Measurements from ENCODE around the gene CHRM2. TPM values are rescaled to one million over a fixed set of nuclear protein-coding genes. Genes with fewer than 3 reads are reported as not detected.
A peak's percentile ranks its signal among the peaks of the same experiment; 100 is the strongest.

Gene CHRM2
- polyA plus RNA-seq, 2 of the 4 experiments (the other 2 are of a cell fraction), result not detected

- Histone ChIP-seq H3K27ac (no peak overlapping the region), H3K9me3 (no peaks in the 10 kb centered on the region), H3K4me3 (no peak overlapping the region), H3K4me2 (no peak overlapping the region), H3K4me1 (no peaks in the 10 kb centered on the region)
- CTCF ChIA-PET, result no interaction called here
- DNase-seq (ENCODE audit: low read depth in 1 of 2, low spot score in 1 of 2) (no peak), FAIRE-seq (no peak), ATAC-seq (no peak)
- no peak for TF ChIP-seq MAFK (IDR thresholded peaks at IDR 0.05; ENCODE audit: partially characterized antibody)
- no peak for TF ChIP-seq CEBPB (IDR thresholded peaks at IDR 0.05)
- TF ChIP-seq EHMT2 (IDR thresholded peaks at IDR 0.05; ENCODE audit: low read depth), result no peak
- TF ChIP-seq CHD2 (IDR thresholded peaks at IDR 0.05; ENCODE audit: low read length, partially characterized antibody), result no peak
- WGBS (ENCODE audit: missing lambda C conversion rate), result 0% methylated on average over 1 of the region's 1 CpG
- POLR2A ChIA-PET, result no interaction called here
Measured at GRCh38 chr7:136891850-136892249, 23.4 kb downstream of the CHRM2 start.

- DNase-seq (ENCODE audit: low read depth in 1 of 2, low spot score in 1 of 2) (no peak), ATAC-seq (no peak), FAIRE-seq (no peak)
- ChIA-PET CTCF (no interaction called here), POLR2A (no interaction called here)
- Histone ChIP-seq H3K27ac (no peak overlapping the region), H3K9me3 (no peaks in the 10 kb centered on the region), H3K4me1 (no peaks in the 10 kb centered on the region), H3K4me3 (no peak overlapping the region), H3K4me2 (no peak overlapping the region)
- WGBS (ENCODE audit: missing lambda C conversion rate), result 2% methylated on average over 2 of the region's 2 CpGs
- TF ChIP-seq, protein P1, sequence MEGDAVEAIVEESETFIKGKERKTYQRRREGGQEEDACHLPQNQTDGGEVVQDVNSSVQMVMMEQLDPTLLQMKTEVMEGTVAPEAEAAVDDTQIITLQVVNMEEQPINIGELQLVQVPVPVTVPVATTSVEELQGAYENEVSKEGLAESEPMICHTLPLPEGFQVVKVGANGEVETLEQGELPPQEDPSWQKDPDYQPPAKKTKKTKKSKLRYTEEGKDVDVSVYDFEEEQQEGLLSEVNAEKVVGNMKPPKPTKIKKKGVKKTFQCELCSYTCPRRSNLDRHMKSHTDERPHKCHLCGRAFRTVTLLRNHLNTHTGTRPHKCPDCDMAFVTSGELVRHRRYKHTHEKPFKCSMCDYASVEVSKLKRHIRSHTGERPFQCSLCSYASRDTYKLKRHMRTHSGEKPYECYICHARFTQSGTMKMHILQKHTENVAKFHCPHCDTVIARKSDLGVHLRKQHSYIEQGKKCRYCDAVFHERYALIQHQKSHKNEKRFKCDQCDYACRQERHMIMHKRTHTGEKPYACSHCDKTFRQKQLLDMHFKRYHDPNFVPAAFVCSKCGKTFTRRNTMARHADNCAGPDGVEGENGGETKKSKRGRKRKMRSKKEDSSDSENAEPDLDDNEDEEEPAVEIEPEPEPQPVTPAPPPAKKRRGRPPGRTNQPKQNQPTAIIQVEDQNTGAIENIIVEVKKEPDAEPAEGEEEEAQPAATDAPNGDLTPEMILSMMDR (IDR thresholded peaks at IDR 0.05), result no peak
- TF ChIP-seq TFCP2L1 (CRISPR knock-in tag; IDR thresholded peaks at IDR 0.05), result no peak
- TF ChIP-seq POLR2A (IDR thresholded peaks at IDR 0.05; ENCODE audit: low read length), result no peak
- TF ChIP-seq, protein P2, sequence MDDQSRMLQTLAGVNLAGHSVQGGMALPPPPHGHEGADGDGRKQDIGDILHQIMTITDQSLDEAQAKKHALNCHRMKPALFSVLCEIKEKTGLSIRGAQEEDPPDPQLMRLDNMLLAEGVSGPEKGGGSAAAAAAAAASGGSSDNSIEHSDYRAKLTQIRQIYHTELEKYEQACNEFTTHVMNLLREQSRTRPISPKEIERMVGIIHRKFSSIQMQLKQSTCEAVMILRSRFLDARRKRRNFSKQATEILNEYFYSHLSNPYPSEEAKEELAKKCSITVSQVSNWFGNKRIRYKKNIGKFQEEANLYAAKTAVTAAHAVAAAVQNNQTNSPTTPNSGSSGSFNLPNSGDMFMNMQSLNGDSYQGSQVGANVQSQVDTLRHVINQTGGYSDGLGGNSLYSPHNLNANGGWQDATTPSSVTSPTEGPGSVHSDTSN (IDR thresholded peaks at IDR 0.05), result no peak
Measured at GRCh38 chr7:136894789-136895188, 26.3 kb downstream of the CHRM2 start.

- POLR2A ChIA-PET, result no interaction called here
- no peak for ATAC-seq
- Histone ChIP-seq H3K27ac (no peak overlapping the region), H3K4me2 (no peak overlapping the region), H3K9me3 (no peaks in the 10 kb centered on the region), H3K4me1 (no peaks in the 10 kb centered on the region), H3K4me3 (no peak overlapping the region)
- no peak for FAIRE-seq
- no peak for DNase-seq (ENCODE audit: low read depth in 1 of 2, low spot score in 1 of 2)
- 1% methylated on average over 2 of the region's 2 CpGs for WGBS (ENCODE audit: missing lambda C conversion rate)
- CTCF ChIA-PET, result interaction anchor here (1.4 kb wide), 1 partner anchor 10 kb away, joined by 4 read pairs; no protein-coding TSS in a partner anchor
- TF ChIP-seq EP300 (IDR thresholded peaks at IDR 0.05) (no peak), CEBPB (IDR thresholded peaks at IDR 0.05) (no peak), MAFK (IDR thresholded peaks at IDR 0.05; ENCODE audit: partially characterized antibody) (peak; percentile 37)
Measured at GRCh38 chr7:136897676-136898075, 29.2 kb downstream of the CHRM2 start.

DNA sequence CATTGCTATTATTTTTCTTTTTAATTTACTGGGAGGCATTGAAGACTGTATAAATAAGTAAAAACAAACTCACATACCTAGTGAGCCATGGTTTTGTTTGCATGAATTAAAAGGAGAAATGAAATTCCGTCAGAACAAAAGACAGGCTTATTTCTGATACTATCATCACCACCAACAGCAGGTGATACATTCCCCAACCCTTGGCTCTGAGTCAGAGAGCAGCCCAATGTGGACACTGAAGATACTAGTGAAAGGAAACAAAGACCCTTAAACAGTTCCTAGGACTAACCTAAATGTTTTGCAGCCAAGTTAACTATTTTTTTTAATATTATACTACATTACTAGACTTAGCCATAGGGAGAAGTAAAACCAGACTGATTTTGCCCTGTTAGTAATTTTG lies 31.6 kb downstream of the CHRM2 start:
- H3K27ac ChIP-seq, result no peak overlapping the region
- ATAC-seq (no peak), FAIRE-seq (no peak), DNase-seq (ENCODE audit: low read depth in 1 of 2, low spot score in 1 of 2) (no peak)
- 0% methylated on average over 1 of the region's 1 CpG for WGBS (ENCODE audit: missing lambda C conversion rate)
- ChIA-PET CTCF (no interaction called here), POLR2A (no interaction called here)
- TF ChIP-seq HMGXB4 (CRISPR knock-in tag; IDR thresholded peaks at IDR 0.05; ENCODE audit: borderline replicate concordance) (no peak), POLR2AphosphoS2 (conservative IDR thresholded peaks at IDR 0.05; ENCODE audit: low read length) (no peak), HOXB13 (CRISPR knock-in tag; IDR thresholded peaks at IDR 0.05; ENCODE audit: low read depth) (no peak), CEBPB (IDR thresholded peaks at IDR 0.05) (no peak), E2F6 (IDR thresholded peaks at IDR 0.05; ENCODE audit: borderline replicate concordance, low read depth) (no peak), HOXA7 (CRISPR knock-in tag; IDR thresholded peaks at IDR 0.05) (no peak), TFCP2L1 (CRISPR knock-in tag; IDR thresholded peaks at IDR 0.05) (no peak), RCOR1 (IDR thresholded peaks at IDR 0.05; ENCODE audit: low read depth, low read length) (no peak), EP300 (IDR thresholded peaks at IDR 0.05) (no peak), SMC3 (IDR thresholded peaks at IDR 0.05) (no peak)
- TF ChIP-seq, protein P3, sequence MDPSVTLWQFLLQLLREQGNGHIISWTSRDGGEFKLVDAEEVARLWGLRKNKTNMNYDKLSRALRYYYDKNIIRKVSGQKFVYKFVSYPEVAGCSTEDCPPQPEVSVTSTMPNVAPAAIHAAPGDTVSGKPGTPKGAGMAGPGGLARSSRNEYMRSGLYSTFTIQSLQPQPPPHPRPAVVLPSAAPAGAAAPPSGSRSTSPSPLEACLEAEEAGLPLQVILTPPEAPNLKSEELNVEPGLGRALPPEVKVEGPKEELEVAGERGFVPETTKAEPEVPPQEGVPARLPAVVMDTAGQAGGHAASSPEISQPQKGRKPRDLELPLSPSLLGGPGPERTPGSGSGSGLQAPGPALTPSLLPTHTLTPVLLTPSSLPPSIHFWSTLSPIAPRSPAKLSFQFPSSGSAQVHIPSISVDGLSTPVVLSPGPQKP (IDR thresholded peaks at IDR 0.05; ENCODE audit: low read depth, low read length), result no peak
- no peak overlapping the region for H3K4me2 ChIP-seq
- H3K4me3 ChIP-seq, result no peak overlapping the region
- H3K9me3 ChIP-seq, result no peaks in the 10 kb centered on the region
- no peaks in the 10 kb centered on the region for H3K4me1 ChIP-seq

Measured in A549 (cell line).